GM18498 (cell line): ENCODE results near the gene REPIN1.

Source experiments
- ATAC-seq: cut with Tn5 transposase; IDR thresholded peaks from one replicate; pipeline ENCODE4 v1.9.1; 2021; ENCODE audit warnings: mild to moderate bottlenecking, moderate library complexity; ENCODE audit not compliant: unreplicated experiment

REPIN1 gene

DNA sequence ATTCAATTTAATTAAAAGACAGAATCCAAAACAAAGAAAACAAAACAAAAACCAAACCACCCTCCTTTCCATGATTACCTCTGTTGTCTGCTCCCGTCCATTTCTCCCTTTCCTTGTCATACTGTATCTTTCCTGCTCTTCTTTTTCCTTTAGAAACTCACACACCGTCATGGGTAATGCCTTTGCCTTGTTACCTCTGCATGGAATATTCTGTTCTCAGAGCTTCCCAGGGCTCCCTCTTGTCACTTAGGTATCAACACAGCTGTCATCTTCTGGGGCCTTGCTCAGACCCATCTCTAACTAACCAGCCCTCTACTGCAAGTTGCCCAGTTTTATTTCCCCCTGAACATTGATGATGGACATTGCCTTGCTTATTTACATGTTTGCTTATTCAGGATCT lies 51.6 kb downstream of the REPIN1 start:
- ATAC-seq: no peak

- ATAC-seq: peak; percentile 95
Measured at GRCh38 chr7:150420987-150421674, 52.5 kb downstream of the REPIN1 start.

DNA sequence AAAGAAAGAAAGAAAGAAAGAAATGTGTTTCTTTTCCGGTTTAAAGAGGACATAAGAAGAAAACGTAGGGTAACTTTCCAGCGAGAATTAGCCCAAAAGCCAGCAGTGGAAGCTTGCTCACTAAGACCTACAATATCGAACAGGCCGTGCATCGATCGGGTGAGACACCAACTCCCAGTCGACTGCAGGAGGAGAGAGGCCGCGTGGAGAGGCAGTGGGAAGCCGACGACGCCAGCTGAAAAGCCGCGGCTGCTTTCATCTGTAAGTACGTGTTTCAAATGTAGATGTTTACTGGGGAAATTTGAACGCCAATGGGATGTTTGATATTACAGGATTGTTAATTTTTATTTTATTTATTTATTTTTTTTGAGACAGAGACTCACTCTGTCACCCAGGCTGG lies 53.2 kb downstream of the REPIN1 start:
- no peak for ATAC-seq
